ENCODE measurements around the gene AP1G1.

- TF ChIP-seq CTCF (IDR thresholded peaks at IDR 0.05) (no peak), POLR2A (IDR thresholded peaks at IDR 0.05) (no peak)
Observed at GRCh38 chr16:71712501-71712900, 96.1 kb downstream of the AP1G1 start.

Measured in right lobe of liver (tissue), 4 donors.